ENCODE measurements around the gene COPZ2.
"Not testable (repeated sequence)": the region's sequence is repeated elsewhere in the genome, so short reads cannot be mapped to it uniquely, and the experiment has no call there.

The COPZ2 gene

GRCh38 chr17:48028736-48029135, 8.9 kb downstream of the COPZ2 start:
- DNase-seq (ENCODE audit: low read depth): no peak

GRCh38 chr17:48027322-48027981, 10.1 kb downstream of the COPZ2 start:
- DNase-seq (ENCODE audit: low read depth): no peak

- peak; percentile 89 for DNase-seq (ENCODE audit: low read depth)
Observed at GRCh38 chr17:48026502-48027321, 10.9 kb downstream of the COPZ2 start.

- peak; percentile 55 for DNase-seq (ENCODE audit: low read depth)
Observed at GRCh38 chr17:48025904-48026501, 11.6 kb downstream of the COPZ2 start.

GRCh38 chr17:48025040-48025903, 12.3 kb downstream of the COPZ2 start:
- DNase-seq (ENCODE audit: low read depth): peak; percentile 98

GRCh38 chr17:48024149-48025039, 13.2 kb downstream of the COPZ2 start:
- peak; percentile 71 for DNase-seq (ENCODE audit: low read depth)

GRCh38 chr17:48023400-48024148, 14.0 kb downstream of the COPZ2 start:
- DNase-seq (ENCODE audit: low read depth): peak; percentile 76

- no peak for DNase-seq (ENCODE audit: low read depth)
Observed at GRCh38 chr17:48022901-48023300, 14.7 kb downstream of the COPZ2 start.

- DNase-seq (ENCODE audit: low read depth): no peak
Observed at GRCh38 chr17:48021934-48022333, 15.7 kb downstream of the COPZ2 start.

GRCh38 chr17:48017817-48018158, 19.8 kb downstream of the COPZ2 start:
- DNase-seq (ENCODE audit: low read depth): not testable (repeated sequence)

GRCh38 chr17:48016112-48016511, 21.5 kb downstream of the COPZ2 start:
- DNase-seq (ENCODE audit: low read depth): no peak

- DNase-seq (ENCODE audit: low read depth): no peak
Observed at GRCh38 chr17:48014595-48015111, 22.9 kb downstream of the COPZ2 start.

- no peak for DNase-seq (ENCODE audit: low read depth)
Observed at GRCh38 chr17:48013876-48014594, 23.6 kb downstream of the COPZ2 start.

GRCh38 chr17:48012654-48013053, 24.9 kb downstream of the COPZ2 start:
- DNase-seq (ENCODE audit: low read depth): no peak

- peak; percentile 56 for DNase-seq (ENCODE audit: low read depth)
Observed at GRCh38 chr17:48012151-48012520, 25.5 kb downstream of the COPZ2 start.

- peak; percentile 66 for DNase-seq (ENCODE audit: low read depth)
Observed at GRCh38 chr17:48011405-48012150, 26.0 kb downstream of the COPZ2 start.

- DNase-seq (ENCODE audit: low read depth): no peak
Observed at GRCh38 chr17:48010193-48010592, 27.4 kb downstream of the COPZ2 start.

GRCh38 chr17:48006936-48007709, 30.5 kb downstream of the COPZ2 start:
- DNase-seq (ENCODE audit: low read depth): no peak
